ENCODE results near the gene SET.
A peak's percentile ranks its signal among the peaks of the same experiment; 100 is the strongest.

DNA sequence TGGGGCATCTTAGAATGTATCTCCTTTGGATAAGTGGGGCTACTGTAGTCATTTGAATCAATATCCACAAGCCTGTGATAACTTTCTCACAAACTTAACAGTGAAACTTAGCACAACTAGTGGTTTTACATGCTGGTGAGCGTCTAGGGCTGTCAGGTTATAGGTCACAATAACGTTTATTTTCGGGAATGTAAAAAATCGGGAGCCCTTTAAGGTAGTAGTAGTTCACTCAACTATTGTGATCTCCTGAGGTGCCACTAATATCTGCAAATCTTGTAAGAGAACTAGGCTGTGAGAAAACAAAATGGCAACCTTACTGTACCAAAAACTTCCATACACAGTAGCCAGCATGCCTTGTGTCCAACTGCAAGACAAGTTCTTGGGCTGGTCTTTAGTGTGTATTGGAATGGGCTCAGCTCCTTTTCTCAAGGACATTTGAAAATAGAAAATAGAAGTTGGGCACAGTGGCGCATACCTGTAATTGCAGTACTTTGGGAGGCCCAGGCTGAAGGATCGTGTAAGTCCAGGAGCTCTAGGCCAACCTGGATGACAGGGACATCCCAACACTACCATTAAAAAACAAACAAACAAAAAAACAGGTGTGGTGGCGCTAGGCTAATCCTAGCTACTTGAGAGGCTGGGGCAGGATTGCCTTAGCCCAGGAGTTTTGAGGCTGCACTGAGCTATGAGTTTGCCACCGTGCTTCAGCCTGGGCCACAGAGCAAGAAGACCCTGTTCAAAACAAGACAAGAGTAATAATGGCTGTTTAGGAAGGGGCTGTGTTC lies 8.1 kb downstream of the SET start:
- TF ChIP-seq, protein P1, sequence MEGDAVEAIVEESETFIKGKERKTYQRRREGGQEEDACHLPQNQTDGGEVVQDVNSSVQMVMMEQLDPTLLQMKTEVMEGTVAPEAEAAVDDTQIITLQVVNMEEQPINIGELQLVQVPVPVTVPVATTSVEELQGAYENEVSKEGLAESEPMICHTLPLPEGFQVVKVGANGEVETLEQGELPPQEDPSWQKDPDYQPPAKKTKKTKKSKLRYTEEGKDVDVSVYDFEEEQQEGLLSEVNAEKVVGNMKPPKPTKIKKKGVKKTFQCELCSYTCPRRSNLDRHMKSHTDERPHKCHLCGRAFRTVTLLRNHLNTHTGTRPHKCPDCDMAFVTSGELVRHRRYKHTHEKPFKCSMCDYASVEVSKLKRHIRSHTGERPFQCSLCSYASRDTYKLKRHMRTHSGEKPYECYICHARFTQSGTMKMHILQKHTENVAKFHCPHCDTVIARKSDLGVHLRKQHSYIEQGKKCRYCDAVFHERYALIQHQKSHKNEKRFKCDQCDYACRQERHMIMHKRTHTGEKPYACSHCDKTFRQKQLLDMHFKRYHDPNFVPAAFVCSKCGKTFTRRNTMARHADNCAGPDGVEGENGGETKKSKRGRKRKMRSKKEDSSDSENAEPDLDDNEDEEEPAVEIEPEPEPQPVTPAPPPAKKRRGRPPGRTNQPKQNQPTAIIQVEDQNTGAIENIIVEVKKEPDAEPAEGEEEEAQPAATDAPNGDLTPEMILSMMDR (conservative IDR thresholded peaks at IDR 0.05; ENCODE audit: low read depth in 2 of 2), result no peak
- peak; percentile 62 for TF ChIP-seq POLR2AphosphoS5 (IDR thresholded peaks at IDR 0.05; ENCODE audit: low read depth)

All from GM23338 (cell line).